HEK293 (cell line): Measurements from ENCODE around the gene PTPRG.

Source experiments
- CTCF ChIA-PET: fragments of 350-600 bp; formaldehyde crosslinking; extraction: SDS; loops from one replicate; lab custom pipeline; 2021; ENCODE audit warnings: antibody characterized with exemption; lab: Yijun Ruan, JAX
- POLR2A ChIA-PET: fragments of 300-600 bp; formaldehyde crosslinking; extraction: SDS; loops from one replicate; lab custom pipeline; 2020; ENCODE audit warnings: antibody characterized with exemption, inconsistent platforms; lab: Yijun Ruan, JAX
- H3K27ac ChIP-seq: fragments of 200-500 bp; sonication (Bioruptor generic); 2 replicates; pipeline ENCODE4 v1.5.1; 2014; ENCODE audit warnings: low read depth, low read length, control low read depth, inconsistent platforms; ENCODE audit errors: extremely low read depth
- H3K36me3 ChIP-seq, 2 experiments: fragments of 200-500 bp in 1 of 2; sonication (Bioruptor generic) in 1 of 2; 1 replicate in 1 of 2; 2 replicates in 1 of 2; pipeline ENCODE4 v1.5.1; 2014 to 2017; ENCODE audit warnings: inconsistent platforms in 2 of 2, low read length in 2 of 2; ENCODE audit not compliant: control insufficient read depth in 2 of 2, insufficient read depth in 1 of 2
- H3K4me1 ChIP-seq: fragments of 200-500 bp; sonication (Bioruptor generic); 2 replicates; pipeline ENCODE4 v1.5.1; 2014; ENCODE audit warnings: mild to moderate bottlenecking, low read length, inconsistent platforms; ENCODE audit not compliant: control insufficient read depth, insufficient read depth
- H3K4me3 ChIP-seq: 2 replicates; pipeline ENCODE4 v1.5.1; 2011; ENCODE audit warnings: low read depth, mild to moderate bottlenecking, control low read depth, low read length, moderate library complexity
- H3K9me3 ChIP-seq: fragments of 200-500 bp; sonication (Bioruptor generic); 2 replicates; pipeline ENCODE4 v1.5.1; 2014; ENCODE audit warnings: low read depth, low read length, inconsistent platforms; ENCODE audit not compliant: control insufficient read depth, insufficient read depth
- FEZF1 ChIP-seq: fragments of 450-650 bp; formaldehyde crosslinking; IDR thresholded peaks from 2 replicates; pipeline ENCODE4 v1.5.1; 2016; ENCODE audit warnings: missing biosample characterization, missing genetic modification characterization
- OSR2 ChIP-seq: fragments of 450-650 bp; formaldehyde crosslinking; IDR thresholded peaks from 2 replicates; pipeline ENCODE4 v1.5.1; 2016; ENCODE audit warnings: missing biosample characterization, missing genetic modification characterization
- PRDM4 ChIP-seq: fragments of 450-650 bp; formaldehyde crosslinking; IDR thresholded peaks from 2 replicates; pipeline ENCODE4 v1.5.1; 2017; ENCODE audit warnings: missing biosample characterization, missing genetic modification characterization
- RBAK ChIP-seq: fragments of 450-650 bp; formaldehyde crosslinking; IDR thresholded peaks from 2 replicates; pipeline ENCODE4 v1.5.1; 2016; ENCODE audit warnings: missing biosample characterization, missing genetic modification characterization
- SCRT2 ChIP-seq: fragments of 450-650 bp; formaldehyde crosslinking; IDR thresholded peaks from 2 replicates; pipeline ENCODE4 v1.5.1; 2016; ENCODE audit warnings: missing biosample characterization, missing genetic modification characterization
- WT1 ChIP-seq: fragments of 450-650 bp; formaldehyde crosslinking; IDR thresholded peaks from 2 replicates; pipeline ENCODE4 v1.5.1; 2016; ENCODE audit warnings: missing biosample characterization, missing genetic modification characterization
- ZBTB20 ChIP-seq: fragments of 450-650 bp; formaldehyde crosslinking; IDR thresholded peaks from 2 replicates; pipeline ENCODE4 v1.5.1; 2016; ENCODE audit warnings: missing biosample characterization, missing genetic modification characterization
- ZBTB8A ChIP-seq: fragments of 450-650 bp; formaldehyde crosslinking; IDR thresholded peaks from 2 replicates; pipeline ENCODE4 v1.5.1; 2016; ENCODE audit warnings: missing biosample characterization, missing genetic modification characterization
- ZEB2 ChIP-seq: fragments of 450-650 bp; formaldehyde crosslinking; IDR thresholded peaks from 2 replicates; pipeline ENCODE4 v1.5.1; 2016; ENCODE audit warnings: missing biosample characterization, missing genetic modification characterization
- ZIC2 ChIP-seq: fragments of 450-650 bp; formaldehyde crosslinking; IDR thresholded peaks from 2 replicates; pipeline ENCODE4 v1.5.1; 2016; ENCODE audit warnings: missing biosample characterization, missing genetic modification characterization
- ZNF138 ChIP-seq: fragments of 450-650 bp; formaldehyde crosslinking; IDR thresholded peaks from 2 replicates; pipeline ENCODE4 v1.5.1; 2016; ENCODE audit warnings: missing biosample characterization, missing genetic modification characterization, borderline replicate concordance
- ZNF155 ChIP-seq: fragments of 450-650 bp; formaldehyde crosslinking; IDR thresholded peaks from 2 replicates; pipeline ENCODE4 v1.5.1; 2016; ENCODE audit warnings: missing biosample characterization, missing genetic modification characterization
- ZNF202 ChIP-seq: fragments of 450-650 bp; formaldehyde crosslinking; IDR thresholded peaks from 2 replicates; pipeline ENCODE4 v1.5.1; 2016; ENCODE audit warnings: missing biosample characterization, missing genetic modification characterization, borderline replicate concordance
- ZNF335 ChIP-seq: fragments of 450-650 bp; formaldehyde crosslinking; conservative IDR thresholded peaks from 2 replicates; pipeline ENCODE4 v1.5.1; 2016; ENCODE audit warnings: missing biosample characterization, missing genetic modification characterization
- ZNF350 ChIP-seq: fragments of 450-650 bp; formaldehyde crosslinking; IDR thresholded peaks from 2 replicates; pipeline ENCODE4 v1.5.0; 2017; ENCODE audit warnings: missing biosample characterization, mild to moderate bottlenecking, missing genetic modification characterization
- ZNF362 ChIP-seq: fragments of 450-650 bp; formaldehyde crosslinking; IDR thresholded peaks from 2 replicates; pipeline ENCODE4 v1.5.1; 2016; ENCODE audit warnings: missing biosample characterization, missing genetic modification characterization
- ZNF521 ChIP-seq: fragments of 450-650 bp; formaldehyde crosslinking; IDR thresholded peaks from 2 replicates; pipeline ENCODE4 v1.5.1; 2017; ENCODE audit warnings: missing biosample characterization, mild to moderate bottlenecking, missing genetic modification characterization
- ZNF629 ChIP-seq: fragments of 450-650 bp; formaldehyde crosslinking; IDR thresholded peaks from 2 replicates; pipeline ENCODE4 v1.5.1; 2017; ENCODE audit warnings: missing biosample characterization, missing genetic modification characterization
- ZNF768 ChIP-seq: fragments of 450-650 bp; formaldehyde crosslinking; IDR thresholded peaks from 2 replicates; pipeline ENCODE4 v1.5.1; 2018; ENCODE audit warnings: missing biosample characterization, mild to moderate bottlenecking, missing genetic modification characterization
- ZNF843 ChIP-seq: fragments of 450-650 bp; formaldehyde crosslinking; IDR thresholded peaks from 2 replicates; pipeline ENCODE4 v1.5.1; 2016; ENCODE audit warnings: missing biosample characterization, missing genetic modification characterization
- TF ChIP-seq, protein P1 (sequence below): fragments of 450-650 bp; formaldehyde crosslinking; IDR thresholded peaks from 2 replicates; pipeline ENCODE4 v1.5.1; 2017; ENCODE audit warnings: missing biosample characterization, missing genetic modification characterization
- TF ChIP-seq, protein P2 (sequence below): fragments of 450-650 bp; formaldehyde crosslinking; IDR thresholded peaks from 2 replicates; pipeline ENCODE4 v1.5.1; 2016; ENCODE audit warnings: missing biosample characterization, missing genetic modification characterization
- TF ChIP-seq, protein P3 (sequence below): fragments of 450-650 bp; formaldehyde crosslinking; IDR thresholded peaks from 2 replicates; pipeline ENCODE4 v1.5.1; 2016; ENCODE audit warnings: missing biosample characterization, missing genetic modification characterization

The PTPRG gene

GRCh38 chr3:61805510-61806080 lies 244.2 kb downstream of the PTPRG start (continued):
- no peak for TF ChIP-seq ZNF202
- TF ChIP-seq ZNF335 (tag by site-specific recombination): 0 out of 2 replicates have a peak, but pooled peaks have one; percentile 7
- no peak for TF ChIP-seq ZNF350
- TF ChIP-seq, protein P1, sequence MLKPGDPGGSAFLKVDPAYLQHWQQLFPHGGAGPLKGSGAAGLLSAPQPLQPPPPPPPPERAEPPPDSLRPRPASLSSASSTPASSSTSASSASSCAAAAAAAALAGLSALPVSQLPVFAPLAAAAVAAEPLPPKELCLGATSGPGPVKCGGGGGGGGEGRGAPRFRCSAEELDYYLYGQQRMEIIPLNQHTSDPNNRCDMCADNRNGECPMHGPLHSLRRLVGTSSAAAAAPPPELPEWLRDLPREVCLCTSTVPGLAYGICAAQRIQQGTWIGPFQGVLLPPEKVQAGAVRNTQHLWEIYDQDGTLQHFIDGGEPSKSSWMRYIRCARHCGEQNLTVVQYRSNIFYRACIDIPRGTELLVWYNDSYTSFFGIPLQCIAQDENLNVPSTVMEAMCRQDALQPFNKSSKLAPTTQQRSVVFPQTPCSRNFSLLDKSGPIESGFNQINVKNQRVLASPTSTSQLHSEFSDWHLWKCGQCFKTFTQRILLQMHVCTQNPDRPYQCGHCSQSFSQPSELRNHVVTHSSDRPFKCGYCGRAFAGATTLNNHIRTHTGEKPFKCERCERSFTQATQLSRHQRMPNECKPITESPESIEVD (tag by site-specific recombination): peak; percentile 77
- TF ChIP-seq ZNF362 (tag by site-specific recombination): 0 out of 2 replicates have a peak, but pooled peaks have one; percentile 32
- TF ChIP-seq ZNF843 (tag by site-specific recombination): peak; percentile 65
- peak; percentile 82 for TF ChIP-seq ZEB2 (tag by site-specific recombination)
- peak; percentile 53 for TF ChIP-seq OSR2 (tag by site-specific recombination)
- peak; percentile 75 for TF ChIP-seq ZNF629 (tag by site-specific recombination)
- peak; percentile 22; the same call in 1 of the 2 replicates for TF ChIP-seq ZIC2 (tag by site-specific recombination)
- TF ChIP-seq, protein P2, sequence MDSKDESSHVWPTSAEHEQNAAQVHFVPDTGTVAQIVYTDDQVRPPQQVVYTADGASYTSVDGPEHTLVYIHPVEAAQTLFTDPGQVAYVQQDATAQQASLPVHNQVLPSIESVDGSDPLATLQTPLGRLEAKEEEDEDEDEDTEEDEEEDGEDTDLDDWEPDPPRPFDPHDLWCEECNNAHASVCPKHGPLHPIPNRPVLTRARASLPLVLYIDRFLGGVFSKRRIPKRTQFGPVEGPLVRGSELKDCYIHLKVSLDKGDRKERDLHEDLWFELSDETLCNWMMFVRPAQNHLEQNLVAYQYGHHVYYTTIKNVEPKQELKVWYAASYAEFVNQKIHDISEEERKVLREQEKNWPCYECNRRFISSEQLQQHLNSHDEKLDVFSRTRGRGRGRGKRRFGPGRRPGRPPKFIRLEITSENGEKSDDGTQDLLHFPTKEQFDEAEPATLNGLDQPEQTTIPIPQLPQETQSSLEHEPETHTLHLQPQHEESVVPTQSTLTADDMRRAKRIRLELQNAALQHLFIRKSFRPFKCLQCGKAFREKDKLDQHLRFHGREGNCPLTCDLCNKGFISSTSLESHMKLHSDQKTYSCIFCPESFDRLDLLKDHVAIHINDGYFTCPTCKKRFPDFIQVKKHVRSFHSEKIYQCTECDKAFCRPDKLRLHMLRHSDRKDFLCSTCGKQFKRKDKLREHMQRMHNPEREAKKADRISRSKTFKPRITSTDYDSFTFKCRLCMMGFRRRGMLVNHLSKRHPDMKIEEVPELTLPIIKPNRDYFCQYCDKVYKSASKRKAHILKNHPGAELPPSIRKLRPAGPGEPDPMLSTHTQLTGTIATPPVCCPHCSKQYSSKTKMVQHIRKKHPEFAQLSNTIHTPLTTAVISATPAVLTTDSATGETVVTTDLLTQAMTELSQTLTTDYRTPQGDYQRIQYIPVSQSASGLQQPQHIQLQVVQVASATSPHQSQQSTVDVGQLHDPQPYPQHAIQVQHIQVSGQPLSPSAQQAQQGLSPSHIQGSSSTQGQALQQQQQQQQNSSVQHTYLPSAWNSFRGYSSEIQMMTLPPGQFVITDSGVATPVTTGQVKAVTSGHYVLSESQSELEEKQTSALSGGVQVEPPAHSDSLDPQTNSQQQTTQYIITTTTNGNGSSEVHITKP (tag by site-specific recombination): peak; percentile 93
- TF ChIP-seq ZBTB20 (tag by site-specific recombination): peak; percentile 52; the same call in 1 of the 2 replicates
- TF ChIP-seq, protein P3, sequence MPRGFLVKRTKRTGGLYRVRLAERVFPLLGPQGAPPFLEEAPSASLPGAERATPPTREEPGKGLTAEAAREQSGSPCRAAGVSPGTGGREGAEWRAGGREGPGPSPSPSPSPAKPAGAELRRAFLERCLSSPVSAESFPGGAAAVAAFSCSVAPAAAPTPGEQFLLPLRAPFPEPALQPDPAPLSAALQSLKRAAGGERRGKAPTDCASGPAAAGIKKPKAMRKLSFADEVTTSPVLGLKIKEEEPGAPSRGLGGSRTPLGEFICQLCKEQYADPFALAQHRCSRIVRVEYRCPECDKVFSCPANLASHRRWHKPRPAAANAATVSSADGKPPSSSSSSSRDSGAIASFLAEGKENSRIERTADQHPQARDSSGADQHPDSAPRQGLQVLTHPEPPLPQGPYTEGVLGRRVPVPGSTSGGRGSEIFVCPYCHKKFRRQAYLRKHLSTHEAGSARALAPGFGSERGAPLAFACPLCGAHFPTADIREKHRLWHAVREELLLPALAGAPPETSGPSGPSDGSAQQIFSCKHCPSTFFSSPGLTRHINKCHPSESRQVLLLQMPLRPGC (tag by site-specific recombination): 0 out of 2 replicates have a peak, but pooled peaks have one; percentile 53
- peak; percentile 71 for TF ChIP-seq ZBTB8A (tag by site-specific recombination)
- peak; percentile 43; the same call in 1 of the 2 replicates for TF ChIP-seq WT1

- no peak overlapping the region for H3K27ac ChIP-seq
- no peak overlapping the region for H3K4me3 ChIP-seq
- H3K36me3 ChIP-seq: no peaks in the 10 kb centered on the region
- peaks cover 36% of the 10 kb centered on the region for H3K4me1 ChIP-seq
- no peaks in the 10 kb centered on the region for H3K9me3 ChIP-seq
- CTCF ChIA-PET: interaction anchor here (0.8 kb wide), 1 partner anchor 51 kb away, joined by 3 read pairs; no protein-coding TSS in a partner anchor
- POLR2A ChIA-PET: no interaction called here
- TF ChIP-seq ZEB2 (tag by site-specific recombination) (peak; percentile 38; the same call in 1 of the 2 replicates), ZNF768 (0 out of 2 replicates have a peak, but pooled peaks have one; percentile 1), OSR2 (tag by site-specific recombination) (peak; percentile 51; the same call in 1 of the 2 replicates), FEZF1 (tag by site-specific recombination) (peak; percentile 74), SCRT2 (tag by site-specific recombination) (0 out of 2 replicates have a peak, but pooled peaks have one; percentile 19), ZNF521 (tag by site-specific recombination) (no peak), ZNF843 (tag by site-specific recombination) (peak; percentile 52), PRDM4 (tag by site-specific recombination) (peak; percentile 56), ZNF155 (tag by site-specific recombination) (no peak), ZNF138 (no peak), RBAK (tag by site-specific recombination) (no peak)
- TF ChIP-seq, protein P1 (tag by site-specific recombination): peak; percentile 95
Measured at GRCh38 chr3:61806810-61807209, 245.4 kb downstream of the PTPRG start.
